ENCODE data around the gene CACNA1H.

CACNA1H gene

DNA sequence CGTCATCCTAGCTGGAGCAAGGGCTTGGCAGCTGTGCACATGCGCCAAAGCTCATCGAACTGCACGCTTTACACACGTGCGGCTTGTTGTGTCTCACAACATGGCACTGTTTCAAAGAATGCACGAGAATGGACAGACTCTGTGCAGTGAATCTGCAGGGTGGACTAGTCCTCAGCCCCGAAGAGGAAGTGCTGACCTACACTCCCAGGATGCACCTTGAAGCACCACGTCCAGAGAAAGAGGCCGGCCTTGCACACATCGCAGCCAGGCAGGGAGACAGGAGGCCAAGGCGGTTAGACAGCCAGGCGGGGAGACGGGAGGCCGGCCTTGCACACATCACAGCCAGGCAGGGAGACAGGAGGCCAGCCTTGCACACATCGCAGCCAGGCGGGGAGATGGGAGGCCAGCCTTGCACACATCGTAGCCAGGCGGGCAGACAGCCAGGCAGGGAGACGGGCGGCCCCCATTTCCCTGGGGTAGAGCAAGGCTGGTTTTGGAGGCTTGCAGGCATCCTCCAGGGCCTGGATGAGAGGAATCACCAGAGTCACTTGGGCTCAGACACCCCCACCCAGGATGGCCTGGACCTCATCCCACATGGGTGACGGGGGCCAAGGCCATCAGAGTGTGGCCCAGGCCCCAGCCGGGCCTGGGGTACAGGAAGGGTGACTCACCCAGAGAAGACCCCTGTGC is 9.0 kb upstream of the CACNA1H start:
- no peak for DNase-seq (ENCODE audit: low spot score)

DNA sequence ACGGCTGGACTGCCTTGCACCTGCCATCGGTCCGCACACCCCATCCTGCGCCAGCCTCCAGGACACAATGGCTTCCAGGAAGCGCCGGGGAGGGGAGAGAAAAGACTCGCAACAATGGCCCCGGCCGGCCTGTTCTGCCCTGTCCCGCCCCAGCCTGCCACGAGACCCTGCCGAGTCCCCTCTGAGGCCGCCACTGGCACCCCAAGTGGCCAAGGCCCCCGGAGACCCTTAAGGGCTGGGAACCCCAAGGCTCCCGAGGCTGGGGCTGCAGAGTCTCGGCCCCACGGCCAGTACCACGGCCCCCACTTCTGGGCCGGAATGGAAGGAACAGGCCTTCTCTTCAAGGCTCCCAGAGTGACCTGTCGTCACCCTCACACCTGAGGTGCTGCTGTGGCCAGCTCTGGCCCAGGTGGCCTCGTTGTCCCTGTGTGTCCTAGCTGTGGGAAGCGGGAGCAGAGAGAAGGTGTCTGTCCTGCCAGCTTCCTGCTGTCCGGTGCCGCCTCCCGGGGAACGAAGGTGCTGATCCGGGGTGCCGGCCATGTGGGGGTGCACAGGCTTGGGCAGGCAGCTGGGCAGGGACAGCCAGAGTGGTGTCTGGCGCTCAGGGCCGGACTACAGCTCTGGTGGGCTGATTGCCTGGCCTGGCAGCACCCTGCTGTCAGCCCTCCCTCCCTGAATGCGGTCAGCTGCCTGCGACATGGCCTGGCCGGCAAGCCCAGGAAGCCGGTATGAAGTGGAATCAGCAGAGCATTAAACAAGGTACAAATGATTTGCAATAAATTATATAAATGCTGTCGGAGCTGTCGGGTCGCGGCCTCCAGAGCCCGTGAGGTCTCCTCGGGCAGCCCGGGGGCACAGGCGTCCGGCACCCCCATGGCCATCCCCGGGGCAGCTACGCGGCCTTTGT is 8.2 kb upstream of the CACNA1H start:
- no peak for DNase-seq (ENCODE audit: low spot score)

DNA sequence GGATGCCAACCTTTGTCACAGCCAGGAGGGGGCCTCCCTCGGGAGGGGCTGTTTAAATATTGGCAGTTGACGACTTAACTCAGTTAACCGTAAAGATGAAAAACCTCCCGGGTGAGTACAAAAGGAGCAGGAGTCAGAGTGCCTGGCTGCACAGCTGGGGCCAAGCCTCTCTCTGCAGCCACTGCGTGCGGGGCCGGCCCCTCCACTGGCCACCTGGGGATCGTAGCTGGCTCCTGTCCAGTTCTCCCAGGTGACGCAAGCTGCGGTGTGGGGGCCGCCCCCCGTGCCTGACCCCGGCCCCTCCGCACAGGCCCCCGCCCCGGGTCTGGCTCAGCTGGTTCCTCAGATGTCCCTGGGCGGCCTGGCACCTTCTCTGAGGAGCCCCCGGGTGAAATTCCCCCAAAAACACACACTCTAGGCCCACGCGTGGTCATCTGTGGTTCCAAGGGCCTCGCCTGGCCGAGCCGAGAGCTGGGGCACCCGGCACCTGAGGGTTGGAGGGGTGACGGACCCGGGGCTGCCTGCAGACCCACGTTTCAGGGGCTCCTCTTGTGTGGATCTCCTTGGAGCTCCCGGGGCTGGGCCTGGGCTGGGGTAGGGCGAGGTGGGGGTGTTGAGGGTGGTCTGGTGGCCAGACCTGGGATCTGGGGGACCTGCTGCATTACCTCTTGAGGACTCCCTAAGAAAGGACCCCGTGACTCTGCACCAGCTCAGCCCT is 7.4 kb upstream of the CACNA1H start:
- no peak for DNase-seq (ENCODE audit: low spot score)

DNA sequence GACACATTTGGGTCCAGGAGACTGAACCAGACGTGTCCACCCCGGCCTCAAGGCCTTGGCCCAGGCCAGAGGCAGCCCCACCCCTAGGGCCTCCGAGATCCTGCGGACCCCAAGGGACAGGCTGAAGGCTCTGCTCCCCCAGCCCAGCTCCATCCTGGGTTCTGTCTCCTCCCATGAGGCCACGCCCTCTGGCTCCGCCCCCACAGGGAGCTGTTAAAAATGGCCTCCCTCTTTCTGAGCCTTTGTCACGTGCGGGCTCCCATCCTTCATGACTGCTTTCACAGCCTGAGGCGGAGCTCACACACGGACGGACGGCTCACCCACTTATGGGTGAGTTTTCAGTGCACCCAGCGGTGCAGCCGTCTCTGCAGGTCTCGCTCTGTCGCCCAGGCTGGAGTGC is 6.5 kb upstream of the CACNA1H start:
- no peak for DNase-seq (ENCODE audit: low spot score)

DNA sequence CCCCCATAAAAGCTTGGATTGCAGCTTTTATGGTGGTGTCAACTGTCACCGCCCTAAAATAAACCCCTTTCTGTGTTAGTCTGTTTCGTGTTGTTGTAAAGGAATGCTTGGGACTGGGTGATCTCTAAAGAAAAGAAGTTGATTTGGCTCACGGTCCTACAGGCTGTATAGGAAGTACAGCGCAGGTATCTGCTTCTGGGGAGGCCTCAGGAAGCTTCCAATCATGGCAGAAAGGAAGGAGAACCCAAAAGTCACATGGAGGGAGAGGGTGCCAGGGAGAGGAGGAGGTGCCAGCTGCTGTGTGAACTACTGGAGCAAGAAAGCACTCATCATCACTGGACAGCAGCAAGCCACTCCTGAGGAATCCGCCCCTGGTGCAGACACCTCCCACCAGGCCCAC is 5.9 kb upstream of the CACNA1H start:
- no peak for DNase-seq (ENCODE audit: low spot score)

DNA sequence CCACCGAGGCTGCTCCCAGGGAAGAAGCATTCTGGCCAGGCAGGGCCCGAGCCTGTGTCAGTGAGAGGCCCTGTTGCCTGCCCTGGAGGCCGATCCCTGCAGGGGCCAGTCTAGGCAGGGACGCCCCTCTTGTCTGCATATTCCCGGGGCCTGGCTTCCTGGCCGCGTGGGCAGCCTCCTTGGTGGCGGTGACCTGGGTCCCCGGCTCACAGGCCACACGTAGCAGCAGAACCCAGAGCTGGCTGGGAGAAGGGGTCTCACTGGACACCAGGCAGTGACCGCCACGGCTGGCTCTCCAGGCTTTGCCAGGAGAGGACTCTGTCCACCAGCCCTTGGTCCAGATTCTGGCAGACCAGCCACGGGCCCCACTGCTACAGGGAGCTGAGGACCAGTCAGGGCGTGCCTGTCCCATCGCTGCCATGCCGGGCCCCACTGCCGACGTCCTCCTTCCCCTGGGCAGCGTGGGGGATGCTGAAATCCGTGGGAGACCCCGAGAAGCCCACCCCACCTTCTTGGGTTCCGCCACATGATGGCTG is 3.7 kb upstream of the CACNA1H start:
- DNase-seq (ENCODE audit: low spot score): no peak

DNA sequence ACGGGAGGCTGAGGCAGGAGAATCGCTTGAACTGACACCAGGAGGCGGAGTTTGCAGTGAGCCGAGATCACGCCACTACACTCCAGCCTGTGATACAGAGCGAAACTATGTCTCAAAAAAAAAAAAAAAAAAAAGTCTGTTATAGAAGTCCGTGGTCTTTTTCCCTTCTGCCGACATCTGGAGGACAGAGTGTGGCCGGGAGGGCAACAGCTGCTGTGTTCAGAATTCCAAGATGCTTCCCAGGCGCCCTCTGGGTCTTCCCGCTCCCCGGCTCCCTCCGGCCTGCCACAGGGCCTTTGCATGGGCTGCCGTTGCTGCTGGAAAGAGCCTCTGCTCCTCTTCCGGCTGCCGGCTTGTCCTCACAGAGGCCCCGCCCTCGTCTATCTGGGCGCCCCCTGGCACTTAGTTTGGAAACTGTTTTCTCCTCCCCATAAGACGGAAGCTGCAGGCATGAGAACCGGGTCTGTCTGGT is 2.4 kb upstream of the CACNA1H start:
- peak; percentile 48 for DNase-seq (ENCODE audit: low spot score)

DNA sequence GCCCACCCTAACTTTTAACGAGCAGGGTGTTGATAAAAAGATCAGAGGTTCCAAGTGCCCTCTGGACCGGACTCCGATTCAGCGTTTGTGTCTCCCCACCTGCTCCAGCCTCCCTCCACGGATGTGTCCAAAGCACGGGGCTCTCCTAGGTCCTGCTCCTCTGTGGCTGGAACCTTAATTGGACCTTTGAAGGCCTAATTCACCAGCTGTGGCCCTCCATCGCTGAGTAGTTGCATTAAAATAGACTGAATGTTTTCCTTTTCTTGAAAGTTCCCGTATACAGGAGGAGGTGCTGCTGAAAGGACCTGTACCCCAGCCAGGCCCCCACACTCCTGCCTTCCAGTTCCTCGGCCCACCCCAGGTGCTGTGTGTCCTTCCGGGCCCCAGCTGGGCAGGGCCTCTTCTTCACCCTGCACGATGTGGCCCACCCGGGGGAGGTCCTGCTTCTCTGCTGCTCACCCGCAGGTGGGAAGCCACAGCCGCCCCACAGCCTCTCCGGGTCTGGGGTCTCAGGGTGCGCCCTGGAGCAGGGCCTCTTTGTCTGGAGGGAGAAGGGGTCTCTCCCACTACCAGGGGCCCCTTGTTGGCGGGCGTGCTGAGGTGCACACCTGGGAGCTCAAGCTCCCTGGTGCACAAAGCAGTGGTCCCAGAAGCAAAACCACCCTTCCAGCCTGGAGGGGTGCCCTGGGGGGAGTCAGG is 1.3 kb upstream of the CACNA1H start:
- DNase-seq (ENCODE audit: low spot score): no peak

DNA sequence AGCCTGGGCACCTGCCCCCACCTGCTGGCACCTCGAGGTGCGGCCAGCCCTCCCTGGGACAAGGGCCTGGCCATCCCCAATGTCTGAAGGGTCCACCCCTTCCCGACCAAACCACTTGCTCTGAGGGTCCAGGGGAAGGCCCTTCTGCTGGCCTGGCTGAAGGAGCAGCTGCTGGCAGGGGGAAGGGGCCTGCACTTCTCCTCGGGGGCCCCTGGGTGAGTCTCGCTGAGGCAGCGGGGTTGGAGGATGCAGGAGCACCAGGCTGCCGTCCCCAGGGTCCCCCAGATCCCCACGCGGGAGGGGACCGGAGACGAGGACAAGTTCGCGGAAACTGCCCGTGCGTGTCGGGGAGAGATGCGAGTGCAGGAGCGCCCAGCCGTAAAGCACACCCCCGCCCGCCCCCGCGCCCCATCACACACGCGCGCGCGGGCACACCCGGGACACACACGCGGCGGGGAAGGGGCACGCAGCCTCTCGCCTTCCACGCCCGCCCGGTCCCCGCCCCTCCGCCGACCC is 725 bp upstream of the CACNA1H start:
- no peak for DNase-seq (ENCODE audit: low spot score)

DNA sequence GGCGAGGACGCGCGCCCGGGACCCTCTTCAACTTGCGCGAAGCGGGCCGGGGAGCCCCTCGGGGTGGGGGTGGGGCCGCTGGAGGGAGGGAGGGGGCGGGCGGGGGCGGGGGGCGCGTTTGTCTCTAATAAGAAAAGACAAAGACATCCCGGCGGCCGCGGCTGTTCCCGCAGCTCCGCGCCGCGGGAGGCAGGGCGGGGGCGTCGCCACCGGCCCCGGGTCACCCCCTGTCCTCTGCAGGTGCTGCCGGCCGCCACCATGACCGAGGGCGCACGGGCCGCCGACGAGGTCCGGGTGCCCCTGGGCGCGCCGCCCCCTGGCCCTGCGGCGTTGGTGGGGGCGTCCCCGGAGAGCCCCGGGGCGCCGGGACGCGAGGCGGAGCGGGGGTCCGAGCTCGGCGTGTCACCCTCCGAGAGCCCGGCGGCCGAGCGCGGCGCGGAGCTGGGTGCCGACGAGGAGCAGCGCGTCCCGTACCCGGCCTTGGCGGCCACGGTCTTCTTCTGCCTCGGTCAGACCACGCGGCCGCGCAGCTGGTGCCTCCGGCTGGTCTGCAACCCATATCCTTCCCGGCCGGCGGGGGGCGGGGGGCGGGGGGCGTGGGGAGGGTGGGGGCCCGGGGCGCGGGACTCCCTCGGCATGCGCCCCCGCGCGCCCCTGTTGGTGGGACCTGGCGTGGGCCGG is 714 bp downstream of the CACNA1H start:
- DNase-seq (ENCODE audit: low spot score): no peak

DNA sequence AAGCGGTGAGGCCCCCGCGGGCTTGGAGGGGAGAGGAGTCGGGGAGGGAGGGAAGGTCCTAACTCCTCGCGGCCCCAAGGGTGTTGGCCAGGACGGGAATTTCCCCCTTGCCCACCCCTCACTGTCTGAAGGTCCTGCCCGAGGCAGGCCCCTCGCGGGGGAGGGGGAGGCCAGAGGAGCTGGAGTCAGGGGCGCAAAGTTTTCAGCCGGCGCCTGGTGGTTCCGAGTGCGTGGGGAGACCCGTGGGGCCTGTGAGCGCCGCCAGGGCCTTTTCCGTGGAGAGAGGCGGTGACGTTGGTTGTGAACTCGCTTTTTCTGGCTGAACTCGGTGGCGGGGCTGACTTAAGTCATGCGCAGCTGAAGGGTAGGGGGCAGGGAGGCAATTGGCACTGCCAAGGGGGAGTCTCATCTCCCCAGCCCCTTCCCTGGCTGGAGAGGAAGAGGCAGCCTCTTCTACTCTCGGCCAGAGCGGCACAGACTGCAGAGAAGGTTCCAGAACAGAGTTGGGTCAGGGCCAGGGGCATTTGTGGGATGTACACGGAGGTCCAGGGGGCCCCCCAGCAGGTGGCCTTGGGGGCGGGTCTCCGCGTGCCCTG is 1.5 kb downstream of the CACNA1H start:
- no peak for DNase-seq (ENCODE audit: low spot score)

DNA sequence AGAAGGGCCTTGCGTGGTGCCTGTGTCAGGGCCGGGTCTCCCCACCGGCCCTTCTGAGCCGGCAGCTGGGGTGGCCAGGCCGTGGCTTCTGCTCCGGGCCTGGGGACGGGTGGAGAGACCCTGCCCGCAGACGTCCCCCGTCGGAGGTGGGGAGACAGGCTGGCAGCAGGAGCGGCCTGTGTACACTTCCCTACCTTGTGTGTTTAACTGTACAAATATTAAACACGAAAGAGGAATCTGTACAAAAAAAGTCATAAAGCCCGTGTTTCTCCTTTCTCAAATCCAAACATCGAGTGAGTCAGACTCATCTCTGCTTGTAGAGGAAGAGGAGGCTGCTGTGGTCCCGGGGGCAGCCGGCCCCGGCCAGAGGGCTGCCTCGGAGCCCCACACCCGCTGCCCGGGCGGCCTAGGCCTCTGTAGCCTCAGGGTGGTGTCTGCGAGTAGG is 2.0 kb downstream of the CACNA1H start:
- DNase-seq (ENCODE audit: low spot score): no peak

DNA sequence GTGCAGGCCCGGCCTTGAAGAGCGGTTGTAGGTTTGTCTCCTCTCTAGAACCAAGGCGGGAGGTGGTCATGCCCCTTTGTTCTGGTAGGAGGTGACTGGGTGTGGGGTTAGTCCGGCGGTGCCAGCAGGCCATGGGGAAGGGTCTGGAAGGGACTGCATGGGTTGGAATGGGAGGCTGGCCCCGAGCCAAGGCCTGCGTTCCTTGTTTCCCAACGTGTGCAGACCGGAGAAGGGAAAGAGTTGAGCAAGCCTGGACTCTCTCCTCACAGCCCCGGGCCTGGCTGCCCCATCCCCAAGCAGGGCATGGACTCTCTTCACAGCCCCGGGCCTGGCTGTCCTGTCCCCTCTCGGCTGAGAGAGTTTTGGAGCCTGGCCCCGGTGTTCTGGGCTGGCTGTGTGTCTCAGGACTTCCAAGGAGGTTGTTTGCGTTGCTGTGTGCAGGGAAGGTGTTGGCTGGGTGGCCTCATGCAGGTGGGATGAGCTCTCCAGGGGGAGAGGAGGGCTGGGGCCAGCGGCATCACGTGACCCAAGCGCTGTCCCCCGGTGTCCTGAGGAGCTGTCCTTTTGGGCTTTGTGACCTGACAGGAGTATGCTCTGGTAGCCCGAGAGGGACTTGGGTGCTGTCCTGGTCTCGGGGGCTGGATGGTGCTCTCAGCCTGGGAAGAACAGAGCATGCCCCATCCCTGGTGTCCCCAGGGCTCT is 2.6 kb downstream of the CACNA1H start:
- DNase-seq (ENCODE audit: low spot score): no peak

DNA sequence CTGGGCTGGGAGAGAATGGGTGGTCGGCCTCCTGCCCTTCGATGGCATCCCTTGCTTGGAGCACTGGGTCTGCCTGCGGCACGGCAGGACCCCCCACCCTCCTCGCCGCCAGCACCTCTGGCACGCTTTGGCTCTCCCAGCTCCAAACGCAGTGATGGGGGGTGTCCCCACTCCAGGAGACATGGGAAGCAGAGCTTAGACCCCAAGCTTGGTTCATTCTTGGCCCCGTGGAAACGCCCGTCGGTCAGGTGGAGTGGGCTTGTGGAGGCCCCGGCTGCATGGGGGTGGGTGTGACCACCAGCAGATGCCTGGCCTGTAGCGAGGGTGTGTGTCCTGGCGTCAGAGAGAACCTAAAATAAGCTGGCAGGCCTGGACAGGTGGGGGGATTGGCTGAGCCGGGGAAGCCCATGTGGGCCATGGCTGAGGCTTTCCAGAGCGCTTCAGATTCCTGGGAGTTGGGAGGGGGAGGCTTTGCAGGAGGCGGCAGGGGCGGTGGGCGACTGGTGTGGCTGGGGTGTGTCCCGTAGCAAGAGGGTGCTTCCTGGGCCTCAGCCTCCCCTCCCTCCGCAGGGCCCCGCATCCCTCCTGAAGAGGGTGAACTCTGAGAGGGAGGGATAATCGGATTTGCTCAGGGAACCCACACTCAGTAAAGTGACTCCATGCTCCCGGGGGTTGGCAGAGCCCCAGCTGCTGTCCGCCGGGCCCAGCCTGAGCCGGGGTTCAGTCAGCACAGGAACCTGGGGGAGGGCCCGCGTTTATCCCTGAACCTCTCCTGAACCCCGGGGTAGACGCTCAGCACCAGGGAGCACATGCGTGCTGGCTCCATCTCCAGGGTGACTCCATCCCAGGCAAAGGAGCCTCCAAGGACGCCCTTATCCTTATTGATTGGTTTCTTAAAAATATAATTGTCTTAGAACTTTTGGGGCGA is 3.4 kb downstream of the CACNA1H start:
- DNase-seq (ENCODE audit: low spot score): no peak

DNA sequence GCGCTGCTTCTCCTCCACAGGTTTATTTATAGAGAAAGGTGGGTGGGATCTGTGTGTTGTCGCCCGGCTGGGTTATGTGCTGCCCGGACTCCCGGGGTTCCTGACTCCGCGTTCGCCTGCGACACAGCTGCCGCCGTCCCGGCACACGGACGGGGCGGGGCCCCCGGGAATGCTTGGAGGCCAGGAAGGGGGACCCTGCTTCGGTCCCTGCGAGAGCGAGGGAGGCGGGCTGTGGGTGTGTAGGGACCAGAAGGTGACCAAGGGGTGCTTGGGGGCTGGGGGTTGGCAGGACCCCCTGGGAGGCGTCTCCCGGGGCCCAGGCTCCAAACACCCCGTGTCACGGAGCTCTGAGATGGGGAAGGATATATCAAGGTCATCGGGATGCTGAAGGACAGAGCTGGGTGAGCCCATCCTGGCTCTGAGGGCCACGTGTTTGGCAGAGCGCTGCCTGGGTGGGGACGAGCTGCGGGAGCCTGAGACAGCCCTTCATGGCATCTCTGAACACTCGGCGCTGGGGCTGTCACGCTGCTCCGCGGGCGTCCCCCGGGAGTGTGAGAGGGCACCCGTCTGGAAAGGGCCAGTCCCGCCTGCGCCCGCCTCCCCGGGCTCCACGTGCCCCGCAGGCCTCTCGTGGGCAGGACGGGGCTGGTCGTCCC is 4.2 kb downstream of the CACNA1H start:
- no peak for DNase-seq (ENCODE audit: low spot score)

DNA sequence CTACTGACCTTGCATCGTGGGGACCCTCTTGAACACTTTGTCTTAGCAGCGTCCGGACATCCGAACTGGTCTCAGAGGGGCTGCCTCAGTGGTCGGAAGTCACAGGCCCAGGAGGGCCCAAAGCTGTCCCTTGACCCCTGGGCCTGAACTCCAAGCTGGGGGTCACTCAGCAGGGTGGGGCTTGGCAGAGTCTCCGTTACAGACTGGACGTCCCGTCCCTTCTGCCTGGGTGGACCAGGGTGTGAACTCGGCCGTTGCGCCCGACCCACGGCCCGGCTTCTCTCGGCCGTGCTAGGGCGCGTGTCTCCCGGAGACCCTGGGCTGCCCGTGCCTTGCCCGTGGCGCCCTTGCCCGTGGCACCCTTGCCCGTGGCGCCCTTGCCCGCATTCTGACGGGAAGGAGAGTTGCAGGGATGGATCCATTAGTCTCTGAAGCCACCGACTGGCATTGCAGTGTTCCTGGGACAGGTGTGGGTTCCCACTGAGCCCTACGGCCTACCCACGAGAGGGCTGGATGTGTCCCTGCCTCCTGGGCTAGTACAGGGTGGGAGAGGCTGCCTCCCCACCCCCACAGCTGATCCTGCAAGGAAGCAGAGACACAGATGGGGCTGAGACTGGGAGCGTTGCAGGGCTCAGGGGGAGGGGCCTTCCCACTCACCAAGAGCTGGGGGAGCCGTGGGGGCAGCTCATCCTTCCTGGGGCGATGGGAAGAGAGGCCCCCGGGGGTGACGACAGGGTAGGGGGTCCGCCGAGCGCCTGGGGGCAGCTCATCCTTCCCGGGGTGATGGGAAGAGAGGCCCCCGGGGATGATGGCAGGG is 4.9 kb downstream of the CACNA1H start:
- DNase-seq (ENCODE audit: low spot score): no peak

All from GM03348 (cell line).